Measurements from ENCODE around the gene TWIST1.

Gene TWIST1

DNA sequence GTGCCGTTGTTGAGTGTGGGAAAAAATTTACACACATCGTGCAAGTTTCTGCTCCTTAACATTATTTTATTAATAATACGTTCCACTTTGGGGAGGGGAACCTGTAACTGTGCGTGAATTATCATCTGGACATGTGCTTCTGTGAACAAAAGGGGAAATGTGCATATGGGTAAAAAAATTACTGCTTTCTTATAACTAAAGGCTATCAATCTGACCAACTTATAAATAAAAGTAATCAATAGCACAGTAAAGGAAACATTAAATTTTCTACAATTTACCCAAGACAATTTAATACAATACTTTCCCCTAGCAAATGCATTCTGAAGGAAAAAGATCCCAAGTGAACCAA is 4.5 kb downstream of the TWIST1 start:
- no peak for DNase-seq

DNA sequence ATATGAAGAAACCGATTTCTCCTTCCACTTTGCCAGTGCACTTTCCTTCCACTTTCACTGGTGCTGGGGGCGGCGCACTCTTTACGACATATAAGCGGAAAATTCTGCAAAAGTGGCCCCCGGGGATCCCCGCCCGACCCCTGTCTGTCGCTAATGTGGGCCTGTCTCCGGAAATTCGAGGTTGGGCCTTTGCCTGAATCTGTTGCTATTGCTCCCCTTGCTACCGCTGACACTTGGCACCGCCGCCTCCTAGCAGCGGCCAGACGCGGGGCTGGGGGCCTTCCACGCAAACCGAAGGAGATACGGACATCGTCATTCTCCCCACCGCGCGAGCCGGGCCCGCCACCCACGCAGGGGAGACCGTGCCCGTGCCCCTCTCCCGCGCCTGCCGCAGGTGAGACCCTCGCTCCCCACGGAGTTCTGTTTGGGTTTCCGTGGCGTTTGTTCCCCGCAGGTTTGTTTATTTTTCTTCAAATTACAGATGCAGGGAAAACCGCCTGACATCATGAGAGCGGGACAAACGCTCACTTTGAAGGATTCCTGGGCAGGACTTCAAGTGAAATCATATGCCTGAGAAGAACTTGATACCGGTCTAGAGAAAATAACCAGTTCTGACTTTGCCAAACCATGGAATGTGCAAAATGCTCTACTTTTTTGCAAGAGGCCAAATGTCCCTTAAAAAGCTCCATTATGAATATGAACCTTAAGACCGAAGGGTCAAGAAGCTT is 5.0 kb downstream of the TWIST1 start:
- DNase-seq = no peak

DNA sequence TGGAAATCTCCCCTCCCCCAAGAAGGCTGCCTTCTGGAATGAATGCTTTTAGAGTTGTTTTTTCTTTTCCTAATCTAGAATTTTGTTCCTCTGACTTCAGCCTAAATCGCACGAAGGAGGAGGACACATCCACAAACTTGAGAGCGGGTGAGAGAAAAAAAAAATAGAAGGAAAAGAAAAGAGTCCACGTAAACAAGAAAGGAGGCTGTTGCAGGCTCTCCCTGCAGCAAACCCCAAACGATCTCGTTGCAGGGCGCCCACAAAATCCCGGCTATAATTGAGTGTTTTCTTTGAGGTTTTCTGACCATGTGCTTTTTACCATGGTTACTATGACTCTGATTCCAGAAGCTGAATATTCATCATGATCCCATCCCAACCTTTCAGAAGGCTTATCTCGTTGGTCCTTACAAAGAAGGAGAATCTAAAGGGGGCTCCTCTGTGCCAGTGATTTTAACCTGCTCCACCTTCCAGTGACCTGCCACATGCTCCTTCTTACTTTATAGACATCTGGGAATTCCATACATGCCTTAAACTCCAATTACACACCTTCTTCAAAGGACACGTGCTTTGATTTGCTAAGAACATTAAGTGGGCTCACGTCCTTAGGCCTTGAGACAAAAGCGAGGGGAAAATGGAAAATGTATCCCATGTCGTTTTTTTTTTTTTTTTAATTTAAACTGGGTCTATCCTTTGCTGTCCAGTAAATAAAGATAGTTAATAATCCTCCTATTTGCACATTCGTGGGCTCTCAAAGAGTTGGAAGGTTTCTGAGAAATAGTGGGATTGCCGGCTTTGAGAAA is 5.8 kb downstream of the TWIST1 start:
- no peak for DNase-seq

DNA sequence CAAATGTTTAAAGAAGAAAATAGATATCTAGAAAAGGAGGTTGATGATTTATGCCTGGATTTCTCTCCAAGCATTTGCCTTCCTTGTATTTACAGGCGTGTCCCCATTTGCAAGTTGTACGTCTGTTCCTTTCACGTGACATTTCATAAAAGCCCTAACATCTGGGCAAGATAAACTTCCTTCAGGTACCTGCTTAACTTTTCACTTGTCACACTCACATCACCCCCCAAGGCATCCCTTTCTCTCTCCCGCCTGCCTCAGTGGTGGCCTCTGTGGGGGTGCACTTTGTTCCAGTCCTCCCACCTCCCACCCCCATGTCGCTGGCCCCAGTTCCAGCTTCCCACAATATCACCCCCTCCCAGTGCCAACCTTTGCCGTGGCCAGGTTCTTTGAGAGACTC is 6.7 kb downstream of the TWIST1 start:
- DNase-seq = no peak

DNA sequence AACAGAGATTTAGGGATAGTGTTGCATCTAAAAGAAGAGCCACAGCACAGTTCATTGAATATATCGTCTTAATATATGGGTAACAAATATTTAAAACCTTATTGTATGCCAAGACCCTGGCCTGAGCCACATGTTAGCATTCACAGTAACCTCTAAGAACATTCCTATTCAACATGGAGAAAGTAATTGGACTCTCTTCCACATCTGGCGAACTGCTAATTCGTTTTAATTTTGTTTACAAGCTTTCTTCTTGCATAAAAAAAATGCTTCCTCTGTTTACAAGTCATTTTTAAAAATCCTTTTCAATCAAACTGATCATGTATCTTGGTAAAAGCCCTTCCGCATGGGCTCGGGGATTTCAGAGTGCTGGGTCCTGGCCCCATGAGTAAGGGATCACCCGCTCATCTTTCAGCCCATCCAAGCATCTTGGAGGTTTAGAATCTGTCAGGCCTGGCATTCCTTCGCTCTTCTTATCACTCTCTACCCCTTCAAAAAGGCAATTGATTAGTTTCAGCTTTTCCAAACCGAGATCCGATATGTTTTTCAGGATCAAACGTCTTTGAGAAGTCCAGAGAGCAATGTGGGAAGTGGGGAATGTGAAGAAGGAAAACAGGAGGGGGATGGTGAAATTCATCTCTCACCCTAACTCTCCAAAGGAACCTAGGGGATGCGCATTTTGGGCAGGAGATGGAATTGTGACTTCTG is 7.3 kb downstream of the TWIST1 start:
- no peak for DNase-seq

DNA sequence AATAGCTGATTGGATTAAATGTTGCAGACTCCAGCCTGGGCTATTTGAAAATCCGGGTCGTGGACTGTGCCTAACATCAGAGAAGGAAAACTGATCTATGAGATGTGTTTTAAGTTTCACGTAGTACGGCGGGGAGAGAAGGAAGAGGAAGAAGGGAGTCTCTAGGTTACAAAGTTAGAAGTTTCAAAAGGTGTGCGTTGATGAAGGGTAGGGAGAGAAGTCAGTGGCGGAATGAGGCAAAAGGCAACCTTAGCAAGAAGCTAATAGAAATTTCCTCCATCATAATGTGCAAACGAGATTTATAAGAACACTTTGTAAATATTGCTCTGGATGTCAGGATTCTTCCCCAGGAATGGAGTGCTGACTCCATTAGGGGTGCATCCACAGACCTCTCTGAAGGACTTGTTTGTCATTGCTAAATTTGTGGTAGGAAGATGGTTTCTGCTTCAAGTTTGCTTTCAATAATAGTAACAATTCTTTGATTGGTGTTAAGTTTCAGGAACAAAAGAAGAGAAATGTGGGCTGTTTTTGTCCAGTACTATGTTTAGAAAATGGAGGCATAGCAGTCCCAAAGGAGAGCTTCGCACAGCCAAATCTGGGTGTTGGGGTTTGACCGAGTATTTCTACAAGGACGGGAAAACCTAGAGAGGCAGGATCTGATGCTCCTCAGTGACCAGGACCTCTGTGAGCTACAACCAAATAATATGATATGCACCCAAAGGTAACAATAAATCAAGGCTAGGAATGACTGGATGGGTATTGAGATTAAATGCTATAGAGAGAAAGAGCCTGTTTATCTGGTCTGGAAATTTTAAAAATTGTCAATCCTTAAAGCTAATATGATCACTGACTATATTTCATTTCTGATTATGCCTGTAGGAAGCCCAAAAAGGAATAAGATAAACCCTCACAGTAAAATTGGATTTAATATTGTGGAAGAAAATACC is 8.2 kb downstream of the TWIST1 start:
- DNase-seq = no peak

DNA sequence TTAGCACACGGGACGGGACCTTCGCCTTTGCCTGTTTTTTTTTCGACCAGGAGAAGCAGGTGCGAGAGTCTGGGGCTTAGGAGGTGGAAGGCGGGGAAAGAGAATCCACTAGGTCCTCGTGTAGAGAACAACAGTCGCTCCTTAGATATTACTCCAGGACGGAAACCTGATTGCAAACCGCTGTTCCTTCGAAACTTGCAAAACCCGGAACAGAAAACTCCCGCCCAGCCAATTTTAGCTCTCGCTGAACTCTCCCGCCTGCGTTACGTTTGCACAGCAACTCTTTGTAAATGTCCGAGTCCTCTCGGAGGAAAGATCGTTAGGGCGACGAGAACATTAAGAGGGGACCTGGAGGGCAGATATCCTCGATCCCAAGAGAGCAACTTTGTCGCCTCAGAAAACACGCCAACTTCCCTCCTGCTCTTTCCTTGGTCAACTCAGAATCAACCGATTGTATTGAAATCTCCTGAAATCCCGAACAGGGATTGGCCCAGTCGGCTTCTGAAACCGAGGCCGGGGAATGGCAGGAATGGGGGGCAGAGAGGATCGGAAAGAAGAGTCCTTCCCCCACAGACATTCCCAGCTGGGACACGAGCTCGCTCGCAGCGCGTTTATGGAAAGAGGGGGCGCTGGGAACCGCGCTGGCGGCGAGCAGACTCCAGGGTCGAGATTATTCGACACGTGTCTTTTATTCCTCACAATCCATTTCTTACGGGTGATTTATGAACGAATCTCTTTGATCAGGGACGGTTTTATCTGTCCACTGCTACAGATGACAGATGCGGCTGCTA is 9.9 kb downstream of the TWIST1 start:
- no peak for DNase-seq

DNA sequence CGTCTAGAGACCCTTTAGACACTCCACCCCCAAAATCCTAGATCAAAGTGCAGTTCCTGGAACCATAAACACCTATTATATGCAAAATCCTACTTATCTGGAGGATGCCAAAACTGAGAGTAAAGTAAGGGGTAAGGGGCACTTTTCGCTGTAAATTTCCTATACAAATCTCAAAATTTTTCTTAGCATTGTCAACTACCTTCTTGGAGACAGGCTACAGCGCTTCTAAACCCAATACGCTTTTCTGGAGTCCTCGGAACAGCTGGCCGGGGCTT is 10.4 kb downstream of the TWIST1 start:
- DNase-seq = no peak

DNA sequence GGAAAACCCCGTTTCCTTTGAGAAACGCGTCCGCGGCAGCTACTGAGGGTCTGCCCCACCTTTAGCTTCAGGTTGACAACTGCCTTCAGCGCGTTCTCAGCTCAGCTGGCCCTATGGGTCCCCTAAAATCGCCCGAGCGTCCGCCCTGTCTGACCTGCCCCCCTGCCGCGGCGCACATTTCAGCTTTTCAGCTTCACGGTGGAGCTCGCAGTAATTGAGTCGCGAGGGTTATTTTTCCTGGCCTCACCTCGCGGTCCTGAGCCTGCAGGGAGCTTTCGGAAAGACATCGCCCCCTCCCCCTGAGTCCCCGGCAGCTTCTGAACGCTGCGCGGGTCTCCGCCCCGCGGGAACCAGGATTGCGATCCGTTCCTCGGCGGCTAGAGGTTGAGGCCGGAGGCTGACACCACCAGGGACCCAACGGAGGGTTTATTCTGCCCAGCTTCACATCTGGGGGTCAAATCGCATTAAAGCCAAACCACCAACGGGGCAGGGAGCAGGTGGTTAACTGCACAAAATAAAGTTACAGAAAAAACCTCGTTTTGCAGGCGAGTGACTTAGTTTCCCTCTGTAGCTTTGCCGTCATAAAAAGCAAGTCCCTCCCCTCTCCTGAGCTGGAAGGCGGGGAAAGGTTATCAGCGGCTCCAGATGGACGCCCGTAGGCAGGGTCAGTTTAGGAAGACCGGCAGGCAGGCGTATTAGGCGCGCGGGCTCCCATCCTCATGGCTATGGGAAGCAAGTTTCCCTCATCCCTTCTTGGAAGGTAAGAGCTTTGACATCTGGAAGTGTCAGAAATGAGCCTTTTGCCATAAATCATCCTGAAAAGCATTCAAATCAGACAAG is 11.0 kb downstream of the TWIST1 start:
- DNase-seq = no peak

DNA sequence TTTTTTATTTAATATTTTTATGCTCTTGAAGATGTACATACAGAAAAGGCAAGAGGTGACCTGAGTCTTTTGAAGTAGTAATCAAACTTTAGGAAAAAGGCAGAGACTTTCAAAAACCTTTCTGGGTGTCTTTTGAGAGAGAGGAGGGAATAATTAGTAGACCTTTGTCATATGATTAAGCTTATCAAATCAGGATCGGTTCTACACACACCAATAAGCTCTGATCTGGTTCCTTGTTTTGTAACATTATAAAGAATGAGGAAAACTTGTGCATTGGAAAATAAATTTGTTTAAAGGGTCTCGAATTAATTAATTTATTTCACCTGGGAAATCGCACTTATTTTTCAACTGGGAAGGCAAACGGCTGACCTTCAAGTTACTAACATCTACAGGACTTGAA is 11.9 kb downstream of the TWIST1 start:
- DNase-seq = no peak

DNA sequence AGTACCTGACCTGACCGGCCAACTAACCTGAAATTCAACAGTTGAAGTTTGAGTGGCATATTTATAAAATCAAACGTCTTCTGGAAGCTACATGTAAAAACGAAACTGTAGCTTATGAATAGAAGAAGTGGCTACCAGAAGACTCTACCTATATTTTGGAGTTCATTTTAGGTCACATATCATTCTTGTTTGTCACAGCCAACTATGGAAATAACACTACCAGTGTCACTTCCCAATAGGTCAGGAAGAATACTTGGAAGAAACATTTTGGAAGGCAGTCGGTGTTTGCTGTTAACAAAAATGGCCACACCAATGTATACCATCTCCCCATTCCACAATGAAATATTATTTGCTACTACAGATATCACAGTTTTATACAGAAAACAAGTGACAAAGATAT is 12.6 kb downstream of the TWIST1 start:
- no peak for DNase-seq

DNA sequence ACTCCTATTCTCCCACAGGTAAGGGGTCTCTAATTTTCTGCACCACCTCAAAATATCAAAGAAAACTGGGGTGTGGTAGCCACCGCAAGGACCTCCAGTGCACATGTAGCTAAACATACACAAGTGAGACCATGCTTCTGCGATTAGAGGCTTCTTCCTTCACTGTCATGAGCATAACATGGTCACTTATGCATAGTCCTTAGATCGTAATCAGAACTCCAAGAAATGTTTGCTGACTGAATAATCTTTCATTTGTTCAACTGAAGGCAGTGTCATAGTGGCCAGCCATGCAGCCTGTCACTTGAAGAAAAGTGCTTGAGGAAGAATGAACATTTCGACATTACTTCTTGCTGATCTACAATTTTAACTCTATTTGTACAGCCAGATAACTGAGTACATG is 14.6 kb downstream of the TWIST1 start:
- DNase-seq = no peak

DNA sequence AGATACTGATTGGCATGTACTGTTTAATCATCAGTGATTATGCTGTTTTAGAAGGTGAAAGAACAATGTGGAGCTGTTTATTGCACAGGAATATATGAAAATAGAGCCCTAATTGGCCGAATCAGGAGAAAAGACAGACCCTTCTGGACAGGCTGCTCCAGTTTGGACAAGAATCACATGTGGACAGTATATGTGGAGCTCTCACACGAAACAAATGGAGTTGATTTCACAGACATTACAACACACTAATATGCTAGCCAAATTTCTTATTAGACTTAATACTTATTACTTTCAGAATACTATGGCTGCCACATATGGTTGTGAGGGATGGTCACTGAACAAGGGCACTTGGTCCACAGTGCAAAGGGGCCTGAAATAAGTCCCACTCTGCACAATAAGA is 15.5 kb downstream of the TWIST1 start:
- DNase-seq = no peak

DNA sequence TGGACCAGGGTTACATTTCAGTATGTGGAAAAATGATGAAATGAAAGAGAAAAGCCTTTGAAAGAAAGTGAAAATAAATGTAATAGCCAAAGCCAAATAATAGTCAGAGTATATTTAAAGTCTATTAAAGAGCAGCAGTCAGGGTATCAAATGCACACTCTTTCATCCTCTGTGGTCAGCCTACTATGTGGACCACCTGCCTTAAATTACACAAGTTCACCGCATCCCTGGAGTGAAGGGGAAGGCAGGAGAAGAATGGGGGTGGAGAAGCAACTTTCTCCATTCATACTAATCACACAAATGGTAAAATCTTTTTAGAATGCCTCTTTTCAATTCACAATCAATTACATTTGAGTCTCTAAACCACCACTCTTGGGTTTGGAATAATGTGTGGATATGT is 16.0 kb downstream of the TWIST1 start:
- DNase-seq = no peak

DNA sequence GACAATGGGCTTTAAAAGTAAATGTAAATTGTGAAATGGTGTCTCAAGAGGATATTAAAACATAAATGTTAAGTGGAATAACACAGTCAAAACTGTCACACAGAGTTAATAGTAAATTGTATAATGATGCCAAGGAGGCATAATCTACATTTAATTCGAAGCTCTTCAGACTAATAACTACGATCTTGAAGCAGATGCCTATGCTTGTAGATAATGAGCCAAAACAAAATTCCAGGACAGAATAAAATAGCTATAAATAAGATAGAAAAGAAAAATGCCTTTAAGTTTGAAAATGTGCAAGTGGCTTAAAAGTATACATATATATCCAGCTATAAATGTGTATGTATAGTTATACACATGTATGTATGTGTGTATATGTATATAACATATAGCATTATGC is 17.5 kb downstream of the TWIST1 start:
- no peak for DNase-seq

DNA sequence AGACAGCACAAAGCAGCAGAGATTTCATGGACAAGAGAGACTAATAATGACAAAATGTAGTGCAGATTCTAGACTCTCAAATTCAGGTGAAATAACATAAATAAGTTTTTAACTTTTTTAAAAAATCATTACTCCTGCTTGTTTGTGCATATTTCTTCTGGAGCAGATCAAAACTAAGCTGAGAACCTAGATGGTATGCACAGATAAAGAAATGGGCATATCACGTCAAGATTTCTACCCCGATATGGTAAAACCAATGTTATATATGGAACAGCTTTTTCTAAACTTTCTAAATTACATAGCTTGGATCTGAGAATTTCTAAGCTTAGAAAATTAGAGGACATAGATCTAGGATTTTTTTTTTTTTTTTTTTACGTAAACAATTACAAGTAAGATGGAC is 18.2 kb downstream of the TWIST1 start:
- DNase-seq = no peak

DNA sequence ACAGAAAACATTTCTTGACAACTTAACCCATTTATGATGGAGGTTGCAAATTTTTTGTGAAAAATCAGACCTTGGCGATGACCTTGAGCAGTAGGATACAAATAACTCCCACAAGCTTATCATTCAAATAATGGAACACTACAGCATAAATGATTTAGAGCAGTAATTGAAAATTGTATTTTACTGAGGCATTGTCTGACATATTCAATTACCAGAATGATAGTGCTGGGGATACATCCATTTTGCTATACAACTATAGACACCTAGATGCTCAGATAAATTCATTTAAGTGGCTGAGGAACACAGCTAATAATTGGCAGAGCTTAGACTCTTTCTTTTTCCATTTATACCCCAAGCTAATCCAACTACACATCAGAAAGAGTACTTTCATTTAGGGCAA is 18.9 kb downstream of the TWIST1 start:
- no peak for DNase-seq

DNA sequence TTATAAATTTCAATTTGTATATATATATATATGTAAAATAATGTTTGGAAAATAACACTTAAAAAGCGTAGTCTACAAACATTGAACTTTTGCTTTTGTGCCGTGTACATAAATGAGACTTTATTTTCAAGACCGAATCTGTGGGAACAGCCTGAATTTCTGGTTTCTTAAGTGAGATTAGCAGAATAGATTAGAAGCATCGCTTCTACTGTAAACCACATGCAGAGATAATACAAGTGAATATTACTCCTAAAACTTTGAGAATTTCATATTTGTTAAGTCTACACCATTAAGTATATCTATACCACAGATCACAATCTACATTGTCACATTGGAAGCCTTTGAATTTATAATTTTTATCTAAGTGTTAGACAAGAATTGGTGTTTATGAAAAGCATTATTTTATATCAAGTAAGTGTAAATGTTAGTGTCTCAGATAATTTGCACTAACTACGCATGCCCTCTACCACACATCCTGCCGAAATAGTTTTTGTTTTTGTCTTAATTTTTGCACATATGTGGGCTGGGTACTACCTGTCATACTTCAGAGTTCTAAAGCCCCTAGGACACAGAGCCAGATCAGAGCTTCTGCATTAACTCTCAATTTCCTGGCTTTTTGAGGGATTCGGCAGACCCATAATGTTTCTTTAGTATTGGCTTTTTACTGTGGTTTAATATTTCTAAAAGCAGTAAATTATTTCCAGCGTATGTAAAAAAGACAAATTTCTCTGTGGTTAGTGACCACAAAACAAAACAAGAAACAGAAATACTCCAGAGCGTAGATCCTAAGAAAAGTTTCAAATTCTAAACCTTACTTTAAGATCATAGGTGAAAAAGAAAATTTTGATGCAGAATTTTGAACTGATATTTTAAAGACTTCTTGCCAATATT is 20.0 kb downstream of the TWIST1 start:
- DNase-seq = no peak

DNA sequence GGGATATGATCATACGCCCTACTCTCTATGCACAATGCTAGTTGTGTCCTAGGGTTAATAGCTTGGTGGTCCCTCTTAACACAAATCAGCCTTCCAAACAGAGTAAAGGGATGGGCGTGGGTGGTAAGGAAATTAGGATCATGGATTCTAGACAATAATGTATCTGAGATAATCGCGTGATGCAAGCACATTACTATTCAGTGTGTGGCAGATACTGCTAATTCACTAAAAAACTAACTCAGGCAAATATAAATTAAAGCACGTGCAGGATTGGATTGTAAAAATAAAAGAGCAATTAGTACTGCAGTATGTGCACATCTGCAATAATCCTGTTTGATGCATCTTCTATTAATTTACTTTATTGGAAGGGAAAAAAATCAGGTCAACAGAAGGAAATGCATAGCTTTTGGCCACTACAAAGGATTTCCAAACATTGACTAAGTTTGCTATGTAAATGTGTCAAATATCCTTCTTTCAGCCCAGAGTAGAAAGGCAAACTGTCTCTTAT is 22.0 kb downstream of the TWIST1 start:
- no peak for DNase-seq

Measured in stimulated activated CD4-positive, alpha-beta T cell treated with anti-CD3 and anti-CD28 coated beads, Interleukin-15, amount 100 ng/mL, for 24 hours (primary cell).